HepG2 (cell line): Measurements from ENCODE around the gene NOL4L. TPM values are rescaled to one million over a fixed set of nuclear protein-coding genes. Genes with fewer than 3 reads are reported as not detected.
A peak's percentile ranks its signal among the peaks of the same experiment; 100 is the strongest.

ENCODE experiments used
- ATAC-seq: fragments of 200-7000 bp; cut with Tn5 transposase; 3 replicates; pipeline ENCODE4 v1.9.1; 2020; ENCODE audit warnings: mild to moderate bottlenecking, moderate library complexity
- BruUV-seq: library from RNA; stranded (reverse); fragments of 400-500 nt; replicated peaks from 2 replicates; lab custom pipeline; 2021; lab: Mats Ljungman, UMichigan
- CTCF ChIA-PET: fragments of 300-600 bp; formaldehyde crosslinking; extraction: SDS; loops from one replicate; lab custom pipeline; 2021; ENCODE audit warnings: low total read pairs, inconsistent platforms, low intra/inter-chr PET ratio; lab: Yijun Ruan, JAX
- POLR2A ChIA-PET: fragments of 350-600 bp; sonication (Branson Sonifier 250); formaldehyde crosslinking; loops from one replicate; lab custom pipeline; 2020; ENCODE audit warnings: antibody characterized with exemption, inconsistent platforms; lab: Yijun Ruan, JAX
- DNase-seq: peaks from one replicate; pipeline ENCODE4 v3.0.0-alpha.2; 2015; ENCODE audit warnings: low spot score
- FAIRE-seq: peaks from 3 replicates; lab custom pipeline; 2011; peaks lifted over from hg19 to GRCh38; lab: Jason Lieb, UNC
- H2AFZ ChIP-seq: one replicate; pipeline ENCODE4 v1.6.1; 2011; ENCODE audit warnings: low read length, inconsistent platforms
- H3K27ac ChIP-seq: fragments of 300-600 bp; 3 replicates; pipeline ENCODE4 v1.8.0; 2011; ENCODE audit warnings: mixed run types, mild to moderate bottlenecking, mixed read lengths, low read length, inconsistent platforms; ENCODE audit not compliant: insufficient read depth; ENCODE audit errors: extremely low read length
- H3K27me3 ChIP-seq, 2 experiments: fragments of 200-600 bp in 1 of 2; 2 replicates in 1 of 2; 3 replicates in 1 of 2; pipeline versions ENCODE4 v1.6.0 to v1.8.0; 2011; ENCODE audit warnings: low read length in 2 of 2, mild to moderate bottlenecking in 2 of 2, moderate library complexity in 2 of 2, inconsistent platforms in 1 of 2; ENCODE audit not compliant: insufficient read depth in 2 of 2, control insufficient read depth in 1 of 2
- H3K36me3 ChIP-seq, 2 experiments: fragments of 200-600 bp in 1 of 2; replicated peaks in 1 of 2; 2 replicates in 1 of 2; 3 replicates in 1 of 2; pipeline versions ENCODE4 v1.5.1 to v1.8.0; 2011; ENCODE audit warnings: low read length in 2 of 2, inconsistent platforms in 1 of 2; ENCODE audit not compliant: insufficient read depth in 2 of 2, control insufficient read depth in 1 of 2
- H3K4me1 ChIP-seq: 2 replicates; pipeline ENCODE4 v1.5.1; 2012; ENCODE audit warnings: low read length, inconsistent platforms; ENCODE audit not compliant: insufficient read depth
- H3K4me2 ChIP-seq: 2 replicates; pipeline ENCODE4 v1.6.0; 2011; ENCODE audit warnings: low read depth, low read length, inconsistent platforms
- H3K4me3 ChIP-seq, 3 experiments: fragments of 200-600 bp in 1 of 3; sonication (generic), shearing (Covaris generic) in 1 of 3; replicated peaks in 1 of 3; 2 replicates each; pipeline ENCODE4 v1.5.1; 2011 to 2016; ENCODE audit warnings: low read length in 3 of 3, inconsistent platforms in 2 of 3, low read depth in 2 of 3, mild to moderate bottlenecking in 2 of 3, control low read depth in 1 of 3, mixed read lengths in 1 of 3; ENCODE audit not compliant: insufficient read depth in 1 of 3
- H3K79me2 ChIP-seq: one replicate; pipeline ENCODE4 v1.6.1; 2011; ENCODE audit warnings: low read length, inconsistent platforms; ENCODE audit not compliant: insufficient read depth
- H3K9ac ChIP-seq: 2 replicates; pipeline ENCODE4 v1.6.0; 2011; ENCODE audit warnings: mild to moderate bottlenecking, low read depth, low read length, inconsistent platforms; ENCODE audit not compliant: insufficient read depth
- H3K9me3 ChIP-seq: 2 replicates; pipeline ENCODE4 v1.5.1; 2012; ENCODE audit warnings: mild to moderate bottlenecking, low read length
- H4K20me1 ChIP-seq: 2 replicates; pipeline ENCODE4 v1.6.0; 2011; ENCODE audit warnings: inconsistent platforms, mild to moderate bottlenecking, low read length, moderate library complexity; ENCODE audit not compliant: insufficient read depth
- ARID5B ChIP-seq: IDR thresholded peaks from 2 replicates; pipeline ENCODE4 v1.4.0; 2020; ENCODE audit warnings: mild to moderate bottlenecking, missing genetic modification reagents
- DPF2 ChIP-seq: sonication (generic); formaldehyde crosslinking; IDR thresholded peaks from 2 replicates; pipeline ENCODE4 v1.4.0; 2020; ENCODE audit warnings: mild to moderate bottlenecking, low read depth, missing genetic modification reagents, borderline replicate concordance
- HMGXB4 ChIP-seq, 2 experiments: sonication (generic) in 1 of 2; formaldehyde crosslinking in 1 of 2; IDR thresholded peaks; 2 replicates each; pipeline versions ENCODE4 v1.4.0 to v1.6.1; 2018 to 2020; ENCODE audit warnings: missing genetic modification reagents in 2 of 2, borderline replicate concordance in 1 of 2, low read depth in 1 of 2, mild to moderate bottlenecking in 1 of 2, missing biosample characterization in 1 of 2
- MEIS1 ChIP-seq: sonication (generic); formaldehyde crosslinking; IDR thresholded peaks from 2 replicates; pipeline ENCODE4 v1.9.0; 2021; ENCODE audit warnings: mild to moderate bottlenecking, missing genetic modification reagents, moderate library complexity, borderline replicate concordance
- MYC ChIP-seq: sonication (generic); formaldehyde crosslinking; IDR thresholded peaks from 2 replicates; pipeline ENCODE4 v1.9.0; 2021; ENCODE audit warnings: missing genetic modification reagents, borderline replicate concordance
- SAFB2 ChIP-seq: sonication (generic); formaldehyde crosslinking; IDR thresholded peaks from 2 replicates; pipeline ENCODE4 v1.5.1; 2020; ENCODE audit warnings: missing genetic modification reagents, low read depth, mild to moderate bottlenecking, borderline replicate concordance
- TAF15 ChIP-seq: fragments of 200-400 bp; formaldehyde crosslinking; IDR thresholded peaks from one replicate; pipeline ENCODE4 v1.6.1; 2018; ENCODE audit warnings: mild to moderate bottlenecking, low read depth, low read length; ENCODE audit not compliant: poor library complexity, severe bottlenecking
- ZNF546 ChIP-seq: sonication (generic); formaldehyde crosslinking; conservative IDR thresholded peaks from 2 replicates; pipeline ENCODE4 v1.8.1; 2023; ENCODE audit warnings: mild to moderate bottlenecking, missing genetic modification reagents
- ZNF710 ChIP-seq: sonication (generic); formaldehyde crosslinking; IDR thresholded peaks from 2 replicates; pipeline ENCODE4 v1.5.0; 2020; ENCODE audit warnings: mild to moderate bottlenecking, missing genetic modification reagents, borderline replicate concordance
- WGBS: methylation state at CpG from one replicate; pipeline ENCODE4 v1.1.6; 2017; ENCODE audit warnings: low lambda C conversion rate; 5-methylcytosine and 5-hydroxymethylcytosine counted together
- in situ Hi-C: cut with HindIII; loops from 2 replicates; pipeline ENCODE4 v1.10.0; 2017; ENCODE audit warnings: low pct_unique_long_range_greater_than_20kb; ENCODE audit not compliant: extremely low pct_ligation_motif_present
- intact Hi-C: fragments of 100-400 bp; cut with micrococcal nuclease; formaldehyde crosslinking; loops from one replicate; pipeline ENCODE4 v1.10.0; 2022; ENCODE audit not compliant: unreplicated experiment
- polyA plus RNA-seq, 8 experiments: library from polyadenylated mRNA; depleted of rRNA in 3 of 8; stranded (reverse) in 7 of 8; unstranded in 1 of 8; fragments of >200 nt; fragmentation: Illumina TruSeq in 4 of 8; extraction: Trizol in 4 of 8; gene quantifications; 2 replicates each; pipeline versions ENCODE4 v1.2.1 to v1.2.3, GENCODE V29; 2011 to 2016; ENCODE audit warnings: low read depth in 4 of 8, missing spikeins in 1 of 8, mixed read lengths in 1 of 8; ENCODE audit not compliant: insufficient read depth in 1 of 8
- total RNA-seq, 5 experiments: library from RNA; depleted of rRNA; stranded (reverse); fragments of >200 nt; fragmentation: Illumina TruSeq; extraction: Trizol; gene quantifications; 2 replicates each; pipeline ENCODE4 v1.2.3, GENCODE V29; 2016; ENCODE audit warnings: low read depth in 1 of 5
- TF ChIP-seq, protein P1 (sequence below): sonication (generic); formaldehyde crosslinking; conservative IDR thresholded peaks from 2 replicates; pipeline ENCODE4 v1.8.0; 2022; ENCODE audit warnings: low read depth, missing genetic modification reagents

The NOL4L gene
- total and polyA plus RNA-seq, 2 of the 13 experiments (the other 11 are each of a cell fraction or from before 2014, with no cell fraction given): 16.6 to 35.4 TPM

DNA sequence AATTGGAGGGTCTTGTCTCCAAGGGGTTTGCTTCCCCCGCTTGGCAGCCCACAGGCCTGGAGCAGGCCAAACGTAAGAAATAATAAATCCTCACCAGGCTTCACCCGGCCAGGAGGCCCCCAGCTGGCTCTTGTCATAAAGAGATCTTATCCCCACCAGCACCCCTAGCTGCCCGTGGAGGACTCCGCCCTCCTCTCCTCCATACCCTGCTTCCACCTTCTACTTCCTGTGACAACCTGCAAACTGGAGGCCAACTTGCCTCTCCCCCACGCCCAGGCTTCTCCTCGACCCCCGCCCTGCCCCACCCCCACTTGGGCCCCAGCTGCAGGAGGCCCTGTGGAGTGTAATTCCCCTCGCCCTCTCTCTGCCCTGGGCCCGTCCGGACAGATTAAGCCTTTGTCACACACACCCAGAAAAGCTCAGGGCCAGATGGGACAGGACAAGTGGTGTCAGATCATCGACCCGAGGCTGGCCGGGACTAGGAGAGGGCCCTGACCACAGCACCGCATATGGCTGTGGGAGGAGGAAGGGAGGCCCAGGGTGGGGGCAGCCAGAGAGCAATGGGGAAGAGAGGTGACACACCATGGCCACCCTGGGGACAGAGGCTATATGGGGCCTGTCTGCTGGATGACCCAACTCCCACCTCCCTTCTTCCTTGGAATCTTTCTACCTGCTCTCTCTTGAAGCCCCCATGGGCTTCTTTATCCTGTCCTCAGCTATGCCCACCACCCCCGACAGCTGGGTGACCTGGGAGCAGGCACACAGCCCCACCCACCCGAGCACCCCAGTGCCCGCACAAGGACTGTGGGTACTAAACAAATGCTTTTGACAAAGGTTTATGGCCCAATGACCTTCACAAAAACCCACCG, 3.9 kb downstream of the NOL4L start:
- Histone ChIP-seq H3K36me3 (no peaks in the 10 kb centered on the region), H2AFZ (no peak overlapping the region), H3K27ac (peak overlapping the region; percentile 84), H3K4me2 (peak overlapping the region; percentile 96), H3K9ac (peak overlapping the region; percentile 78), H3K79me2 (peaks cover 14% of the 10 kb centered on the region), H3K9me3 (no peaks in the 10 kb centered on the region), H3K4me1 (peaks cover 42% of the 10 kb centered on the region), H3K4me3 (peak overlapping the region; percentile 65 to 97 (median 70)), H3K27me3 (peaks cover 5 to 8% of the 10 kb centered on the region in 2 experiments; a peak in 4 of 5 replicates), H4K20me1 (no peaks in the 10 kb centered on the region)
- CTCF ChIA-PET: no interaction called here
- intact Hi-C loops: loop anchor here (5.0 kb wide), 1 partner anchor 34 kb away; no protein-coding TSS in a partner anchor
- in situ Hi-C loops: no loop called here
- peak; percentile 47 for DNase-seq
- ATAC-seq: peak; percentile 58
- POLR2A ChIA-PET: interaction anchor here (0.7 to 3.2 kb wide), 10 partner anchors 11 to 97 kb away, joined by 3 to 24 read pairs (median 7); no protein-coding TSS in a partner anchor
- WGBS: 14% methylated on average over 19 of the region's 19 CpGs
- FAIRE-seq: no peak
- BruUV-seq: no TSS peak
- peak; percentile 16; the same call in 1 of the 2 replicates for TF ChIP-seq ZNF546 (CRISPR knock-in tag)
- TF ChIP-seq SAFB2 (CRISPR knock-in tag): peak; percentile 20; the same call in 1 of the 2 replicates
- no peak for TF ChIP-seq TAF15
- TF ChIP-seq MYC (CRISPR knock-in tag): 0 out of 2 replicates have a peak, but pooled peaks have one; percentile 2
- TF ChIP-seq ZNF710: peak; percentile 54; the same call in 1 of the 2 replicates
- TF ChIP-seq, protein P1, sequence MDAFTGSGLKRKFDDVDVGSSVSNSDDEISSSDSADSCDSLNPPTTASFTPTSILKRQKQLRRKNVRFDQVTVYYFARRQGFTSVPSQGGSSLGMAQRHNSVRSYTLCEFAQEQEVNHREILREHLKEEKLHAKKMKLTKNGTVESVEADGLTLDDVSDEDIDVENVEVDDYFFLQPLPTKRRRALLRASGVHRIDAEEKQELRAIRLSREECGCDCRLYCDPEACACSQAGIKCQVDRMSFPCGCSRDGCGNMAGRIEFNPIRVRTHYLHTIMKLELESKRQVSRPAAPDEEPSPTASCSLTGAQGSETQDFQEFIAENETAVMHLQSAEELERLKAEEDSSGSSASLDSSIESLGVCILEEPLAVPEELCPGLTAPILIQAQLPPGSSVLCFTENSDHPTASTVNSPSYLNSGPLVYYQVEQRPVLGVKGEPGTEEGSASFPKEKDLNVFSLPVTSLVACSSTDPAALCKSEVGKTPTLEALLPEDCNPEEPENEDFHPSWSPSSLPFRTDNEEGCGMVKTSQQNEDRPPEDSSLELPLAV: no peak
- TF ChIP-seq HMGXB4 (CRISPR knock-in tag; IDR thresholded peaks at IDR 0.05; ENCODE audit: borderline replicate concordance in 1 of 2, low read depth in 1 of 2): peak in 1 of 2 experiments; percentile 19; a peak in 1 of 4 replicates
- TF ChIP-seq DPF2: peak; percentile 4; the same call in 1 of the 2 replicates
- TF ChIP-seq MEIS1: peak; percentile 1; the same call in 1 of the 2 replicates
- 0 out of 2 replicates have a peak, but pooled peaks have one; percentile 8 for TF ChIP-seq ARID5B (CRISPR knock-in tag)
